HepG2 (cell line): ENCODE measurements around the gene SIK3.

Source experiments
- ARID5B ChIP-seq: IDR thresholded peaks from 2 replicates; pipeline ENCODE4 v1.4.0; 2020; ENCODE audit warnings: mild to moderate bottlenecking, missing genetic modification reagents
- ATF2 ChIP-seq: sonication (generic); formaldehyde crosslinking; IDR thresholded peaks from 2 replicates; pipeline ENCODE4 v1.4.0; 2020; ENCODE audit warnings: missing genetic modification reagents
- ATF3 ChIP-seq: sonication (generic); formaldehyde crosslinking; IDR thresholded peaks from 2 replicates; pipeline ENCODE4 v1.4.0; 2020; ENCODE audit warnings: missing genetic modification reagents
- EP300 ChIP-seq, 3 experiments: sonication (generic) in 1 of 3; formaldehyde crosslinking in 1 of 3; IDR thresholded peaks; 2 replicates each; pipeline versions ENCODE4 v1.5.1 to v1.6.1; 2011 to 2020; ENCODE audit warnings: low read depth in 2 of 3, low read length in 2 of 3, borderline replicate concordance in 1 of 3, improper control_type of control experiment in 1 of 3, mild to moderate bottlenecking in 1 of 3, missing genetic modification reagents in 1 of 3, moderate library complexity in 1 of 3
- MAFK ChIP-seq, 2 experiments: IDR thresholded peaks in 1 of 2; conservative IDR thresholded peaks in 1 of 2; 2 replicates each; pipeline ENCODE4 v1.6.1; 2011; ENCODE audit warnings: improper control_type of control experiment in 2 of 2, low read length in 2 of 2
- NFE2L1 ChIP-seq: sonication (generic); formaldehyde crosslinking; IDR thresholded peaks from 2 replicates; pipeline ENCODE4 v1.4.0; 2020; ENCODE audit warnings: missing genetic modification reagents, mild to moderate bottlenecking, borderline replicate concordance
- SRF ChIP-seq: IDR thresholded peaks from 2 replicates; pipeline ENCODE4 v1.6.1; 2011; ENCODE audit warnings: mild to moderate bottlenecking, low read depth, low read length, moderate library complexity
- ZNF280D ChIP-seq: sonication (generic); formaldehyde crosslinking; IDR thresholded peaks from 2 replicates; pipeline ENCODE4 v1.5.1; 2020; ENCODE audit warnings: mild to moderate bottlenecking, missing genetic modification reagents
- ZNF597 ChIP-seq: sonication (generic); formaldehyde crosslinking; IDR thresholded peaks from 2 replicates; pipeline ENCODE4 v1.5.0; 2020; ENCODE audit warnings: missing genetic modification reagents
- ZNF780A ChIP-seq: sonication (generic); formaldehyde crosslinking; IDR thresholded peaks from 2 replicates; pipeline ENCODE4 v1.8.0; 2022; ENCODE audit warnings: mild to moderate bottlenecking, missing genetic modification reagents, moderate library complexity

DNA sequence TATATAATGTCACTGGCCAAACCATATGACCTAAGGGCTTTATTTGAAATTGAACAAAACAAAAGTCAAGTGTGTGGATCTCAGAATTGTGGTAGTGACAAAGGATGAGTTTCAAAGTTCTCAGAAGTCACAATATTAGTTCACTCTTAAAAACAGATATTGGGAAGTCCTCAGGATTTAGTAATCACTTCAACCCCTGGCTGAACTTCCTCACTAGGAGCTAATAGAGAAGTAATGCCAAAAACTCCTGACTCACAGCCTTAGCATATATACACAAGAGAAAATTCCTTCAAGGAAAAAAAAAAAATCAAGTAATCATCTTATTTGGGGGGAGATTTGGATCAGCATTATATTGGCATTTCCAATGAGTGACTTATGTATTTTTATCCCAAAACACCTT lies 185.2 kb downstream of the SIK3 start:
- no peak for TF ChIP-seq ZNF780A (CRISPR knock-in tag)
- no peak for TF ChIP-seq NFE2L1 (CRISPR knock-in tag)
- TF ChIP-seq ZNF280D (CRISPR knock-in tag): no peak
- no peak for TF ChIP-seq ATF2 (CRISPR knock-in tag)
- TF ChIP-seq MAFK (conservative IDR thresholded peaks at IDR 0.05 in 1 of 2, IDR thresholded peaks at IDR 0.05 in 1 of 2; ENCODE audit: low read length in 2 of 2): no peak
- no peak for TF ChIP-seq ATF3 (CRISPR knock-in tag)
- no peak for TF ChIP-seq EP300 (IDR thresholded peaks at IDR 0.05; ENCODE audit: low read depth in 2 of 2, low read length in 2 of 2)
- no peak for TF ChIP-seq EP300 (CRISPR knock-in tag; IDR thresholded peaks at IDR 0.05; ENCODE audit: borderline replicate concordance)
- TF ChIP-seq SRF: no peak
- TF ChIP-seq ZNF597: no peak
- TF ChIP-seq ARID5B (CRISPR knock-in tag): no peak
